ENCODE results near the gene ZNF750. TPM values are rescaled to one million over a fixed set of nuclear protein-coding genes. Genes with fewer than 3 reads are reported as not detected.

ZNF750 gene
- total RNA-seq, 4 donors from 2014 or later: not detected

GRCh38 chr17:82874011-82874835, 34.4 kb upstream of the ZNF750 start:
- H3K27ac ChIP-seq: no peak overlapping the region
- no peak overlapping the region for H3K4me3 ChIP-seq
- H3K4me1 ChIP-seq: peaks cover 4 to 22% (median 13%) of the 10 kb centered on the region in 4 donors
- no peaks in the 10 kb centered on the region for H3K27me3 ChIP-seq
- H3K9me3 ChIP-seq: no peaks in the 10 kb centered on the region
- intact Hi-C loops (cut with DNase I; ENCODE audit: low total_unique reads) (no loop called here), in situ Hi-C loops (cut with MboI; ENCODE audit: low pct_ligation_motif_present in 1 of 4, low pct_unique_long_range_greater_than_20kb in 1 of 4, low sequenced_read_pairs in 3 of 4) (no loop called here)
- TF ChIP-seq POLR2A (IDR thresholded peaks at IDR 0.05): no peak
- 93% methylated on average over 34 of the region's 34 CpGs; no CpG with 5 or more reads in 1 of the 2 donors for WGBS, 2 donors (ENCODE audit: low coverage in 1 of 2)
- peaks cover 0 to 5% (median 0%) of the 10 kb centered on the region in 4 donors for H3K36me3 ChIP-seq
- no peak for DNase-seq

DNA sequence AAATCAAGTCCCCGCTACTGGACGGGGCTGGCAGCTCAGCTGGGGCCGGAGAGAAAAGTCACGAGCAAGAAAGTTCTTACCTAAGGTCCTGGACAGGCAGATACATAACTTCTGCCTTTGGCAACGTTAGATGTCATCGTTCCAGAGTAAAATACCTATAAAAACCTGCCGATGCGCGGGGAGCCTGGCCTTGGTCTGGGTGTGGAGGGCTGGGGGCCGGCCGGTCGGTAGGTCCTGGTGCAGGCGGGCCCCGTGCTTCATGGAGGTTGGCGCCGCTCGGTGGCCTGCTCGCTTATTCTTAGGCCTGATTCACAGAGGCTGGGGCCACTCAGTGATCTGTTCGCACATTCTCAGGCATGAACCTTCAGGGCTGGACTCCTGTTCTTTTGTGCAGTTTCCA, 33.7 kb upstream of the ZNF750 start:
- Histone ChIP-seq H3K9me3 (no peaks in the 10 kb centered on the region), H3K36me3 (peaks cover 0 to 5% (median 0%) of the 10 kb centered on the region in 4 donors), H3K27me3 (no peaks in the 10 kb centered on the region), H3K4me3 (no peak overlapping the region), H3K4me1 (peaks cover 4 to 22% (median 13%) of the 10 kb centered on the region in 4 donors), H3K27ac (no peak overlapping the region)
- in situ Hi-C loops (cut with MboI; ENCODE audit: low pct_ligation_motif_present in 1 of 4, low pct_unique_long_range_greater_than_20kb in 1 of 4, low sequenced_read_pairs in 3 of 4) (no loop called here), intact Hi-C loops (cut with DNase I; ENCODE audit: low total_unique reads) (no loop called here)
- no peak for DNase-seq
- TF ChIP-seq POLR2A (IDR thresholded peaks at IDR 0.05) (no peak), POLR2AphosphoS5 (IDR thresholded peaks at IDR 0.05) (no peak), EP300 (IDR thresholded peaks at IDR 0.05; ENCODE audit: low read depth) (no peak), CTCF (IDR thresholded peaks at IDR 0.05) (no peak)
- 94 to 96% methylated on average over 5 to 19 of the region's 19 CpGs for WGBS, 2 donors (ENCODE audit: low coverage in 1 of 2)

GRCh38 chr17:82872591-82873520, 33.0 kb upstream of the ZNF750 start:
- peaks cover 4 to 21% (median 13%) of the 10 kb centered on the region in 4 donors for H3K4me1 ChIP-seq
- no peaks in the 10 kb centered on the region for H3K27me3 ChIP-seq
- H3K4me3 ChIP-seq: no peak overlapping the region
- intact Hi-C loops (cut with DNase I; ENCODE audit: low total_unique reads) (no loop called here), in situ Hi-C loops (cut with MboI; ENCODE audit: low pct_ligation_motif_present in 1 of 4, low pct_unique_long_range_greater_than_20kb in 1 of 4, low sequenced_read_pairs in 3 of 4) (no loop called here)
- no peak for TF ChIP-seq POLR2A (IDR thresholded peaks at IDR 0.05)
- no peak for TF ChIP-seq POLR2AphosphoS5 (IDR thresholded peaks at IDR 0.05)
- H3K36me3 ChIP-seq: peaks cover 0 to 5% (median 0%) of the 10 kb centered on the region in 4 donors
- H3K9me3 ChIP-seq: no peaks in the 10 kb centered on the region
- no peak overlapping the region for H3K27ac ChIP-seq
- no peak for DNase-seq
- 80 to 93% methylated on average over 3 to 28 of the region's 33 CpGs for WGBS, 2 donors (ENCODE audit: low coverage in 1 of 2)

DNA sequence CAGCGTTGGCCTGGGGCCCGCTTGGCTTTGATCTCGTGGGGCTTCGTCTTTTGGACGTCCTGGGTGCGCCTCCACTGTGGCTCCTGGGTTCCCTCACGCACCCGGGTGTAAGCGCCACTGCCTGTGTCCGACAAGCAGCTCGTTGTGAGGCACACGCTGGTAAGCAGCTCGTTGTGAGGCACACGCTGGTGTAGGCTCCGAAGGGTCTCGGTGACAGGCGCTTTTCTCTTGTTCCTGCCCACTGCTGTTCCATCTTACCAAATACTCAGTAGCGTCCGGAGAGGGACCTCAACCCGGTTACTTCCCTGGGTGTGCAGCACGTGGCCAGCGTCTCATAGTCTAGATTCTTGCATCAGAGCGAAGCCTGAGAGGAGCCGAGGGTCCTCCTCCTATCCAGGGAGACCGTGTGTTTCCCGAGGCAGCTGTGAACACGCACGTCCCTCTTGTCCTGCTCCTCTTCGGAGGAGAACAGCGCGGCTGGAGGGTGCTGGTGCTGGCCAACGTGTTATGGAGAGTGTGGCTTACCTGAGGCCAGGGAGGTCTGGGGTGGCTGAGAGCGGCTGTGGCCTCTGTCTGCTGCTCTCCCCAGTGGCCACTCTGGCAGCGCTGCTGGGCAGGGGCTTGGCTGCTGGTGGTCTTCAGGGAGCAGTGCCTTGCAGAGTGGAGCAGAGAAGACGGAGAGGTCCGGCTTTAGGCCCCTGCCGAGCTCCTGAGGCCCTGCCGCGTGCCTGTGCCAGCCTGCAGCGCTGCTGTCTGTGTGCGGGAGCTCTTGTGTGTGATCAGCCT, 32.1 kb upstream of the ZNF750 start:
- in situ Hi-C loops (cut with MboI; ENCODE audit: low pct_ligation_motif_present in 1 of 4, low pct_unique_long_range_greater_than_20kb in 1 of 4, low sequenced_read_pairs in 3 of 4): no loop called here

More for the DNA sequence above, 32.1 kb upstream of the ZNF750 start:
- 89 to 100% methylated on average over 1 to 41 of the region's 41 CpGs for WGBS, 2 donors (ENCODE audit: low coverage in 1 of 2)
- TF ChIP-seq EP300 (IDR thresholded peaks at IDR 0.05; ENCODE audit: low read depth) (no peak), POLR2A (IDR thresholded peaks at IDR 0.05) (no peak), POLR2AphosphoS5 (IDR thresholded peaks at IDR 0.05) (no peak), CTCF (IDR thresholded peaks at IDR 0.05) (no peak)
- H3K27me3 ChIP-seq: no peaks in the 10 kb centered on the region
- H3K36me3 ChIP-seq: peaks cover 0 to 5% (median 0%) of the 10 kb centered on the region in 4 donors
- intact Hi-C loops (cut with DNase I; ENCODE audit: low total_unique reads): no loop called here
- H3K4me3 ChIP-seq: no peak overlapping the region
- DNase-seq: no peak
- peak overlapping the region in 2 of 4 donors; percentile 28 to 64 for H3K27ac ChIP-seq
- H3K9me3 ChIP-seq: no peaks in the 10 kb centered on the region
- H3K4me1 ChIP-seq: peaks cover 4 to 12% (median 9%) of the 10 kb centered on the region in 4 donors

All from transverse colon (tissue), 4 donors.